HG03039 (cell line): ENCODE results near the gene GOLGA5.
"Not testable (repeated sequence)": the region's sequence is repeated elsewhere in the genome, so short reads cannot be mapped to it uniquely, and the experiment has no call there.

Experiments used
- ATAC-seq: cut with Tn5 transposase; IDR thresholded peaks from one replicate; pipeline ENCODE4 v1.9.1; 2021; ENCODE audit warnings: mild to moderate bottlenecking, moderate library complexity; ENCODE audit not compliant: unreplicated experiment

The GOLGA5 gene

GRCh38 chr14:92793709-92794546 lies at the start of gene GOLGA5:
GOLGA5 (plus strand) TSS chr14:92794305; CDS start chr14:92797438, 3,133 bp downstream.
- ATAC-seq: peak; percentile 96

GRCh38 chr14:92747701-92748258 lies 46.3 kb upstream of the GOLGA5 start:
- ATAC-seq: no peak

GRCh38 chr14:92748259-92749016 lies 45.7 kb upstream of the GOLGA5 start, which contains the start of gene LGMN:
LGMN (minus strand) TSS chr14:92748627; CDS start chr14:92732786, 15,841 bp downstream.
- peak; percentile 88 for ATAC-seq

GRCh38 chr14:92750222-92750728 lies 43.8 kb upstream of the GOLGA5 start:
- not testable (repeated sequence) for ATAC-seq

- ATAC-seq: no peak
Measured at GRCh38 chr14:92750994-92751400, 43.1 kb upstream of the GOLGA5 start.

GRCh38 chr14:92751819-92752218 lies 42.3 kb upstream of the GOLGA5 start:
- no peak for ATAC-seq

GRCh38 chr14:92753250-92753649 lies 40.9 kb upstream of the GOLGA5 start:
- no peak for ATAC-seq

GRCh38 chr14:92754966-92755365 lies 39.1 kb upstream of the GOLGA5 start:
- ATAC-seq: no peak

GRCh38 chr14:92755495-92755894 lies 38.6 kb upstream of the GOLGA5 start:
- ATAC-seq: no peak

GRCh38 chr14:92756446-92756845 lies 37.7 kb upstream of the GOLGA5 start:
- no peak for ATAC-seq

GRCh38 chr14:92759300-92759678 lies 34.8 kb upstream of the GOLGA5 start:
- no peak for ATAC-seq

- no peak for ATAC-seq
Measured at GRCh38 chr14:92759679-92760523, 34.2 kb upstream of the GOLGA5 start.

GRCh38 chr14:92760524-92760805 lies 33.6 kb upstream of the GOLGA5 start:
- ATAC-seq: no peak

- ATAC-seq: not testable (repeated sequence)
Measured at GRCh38 chr14:92763666-92764631, 30.2 kb upstream of the GOLGA5 start.

GRCh38 chr14:92768236-92768635 lies 25.9 kb upstream of the GOLGA5 start:
- peak; percentile 84 for ATAC-seq

GRCh38 chr14:92768795-92769194 lies 25.3 kb upstream of the GOLGA5 start:
- ATAC-seq: no peak

- ATAC-seq: no peak
Measured at GRCh38 chr14:92770484-92770883, 23.6 kb upstream of the GOLGA5 start.

GRCh38 chr14:92774572-92774971 lies 19.5 kb upstream of the GOLGA5 start:
- no peak for ATAC-seq

GRCh38 chr14:92775292-92775691 lies 18.8 kb upstream of the GOLGA5 start:
- peak; percentile 87 for ATAC-seq
